Measurements from ENCODE around the gene GGTLC2.

Gene GGTLC2

DNA sequence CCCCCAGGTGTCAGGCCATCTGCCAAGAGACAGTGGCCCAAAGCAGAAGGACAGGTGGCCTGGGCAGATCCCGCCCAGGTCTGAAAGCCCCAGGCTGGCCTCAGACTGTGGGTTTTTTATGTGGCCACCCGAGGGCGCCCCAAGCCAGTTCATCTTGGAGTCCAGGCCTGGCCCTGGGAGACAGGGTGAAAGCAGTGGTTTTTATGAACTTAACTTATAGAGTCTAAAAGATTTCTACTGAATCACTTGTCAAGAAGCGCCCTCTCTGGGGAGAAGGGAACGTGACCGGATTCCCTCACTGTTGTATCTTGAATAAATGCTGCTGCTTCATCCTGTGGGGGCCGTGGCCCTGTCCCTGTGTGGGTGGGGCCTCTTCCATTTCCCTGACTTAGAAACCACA lies 8.2 kb upstream of the GGTLC2 start:
- TF ChIP-seq, protein P1, sequence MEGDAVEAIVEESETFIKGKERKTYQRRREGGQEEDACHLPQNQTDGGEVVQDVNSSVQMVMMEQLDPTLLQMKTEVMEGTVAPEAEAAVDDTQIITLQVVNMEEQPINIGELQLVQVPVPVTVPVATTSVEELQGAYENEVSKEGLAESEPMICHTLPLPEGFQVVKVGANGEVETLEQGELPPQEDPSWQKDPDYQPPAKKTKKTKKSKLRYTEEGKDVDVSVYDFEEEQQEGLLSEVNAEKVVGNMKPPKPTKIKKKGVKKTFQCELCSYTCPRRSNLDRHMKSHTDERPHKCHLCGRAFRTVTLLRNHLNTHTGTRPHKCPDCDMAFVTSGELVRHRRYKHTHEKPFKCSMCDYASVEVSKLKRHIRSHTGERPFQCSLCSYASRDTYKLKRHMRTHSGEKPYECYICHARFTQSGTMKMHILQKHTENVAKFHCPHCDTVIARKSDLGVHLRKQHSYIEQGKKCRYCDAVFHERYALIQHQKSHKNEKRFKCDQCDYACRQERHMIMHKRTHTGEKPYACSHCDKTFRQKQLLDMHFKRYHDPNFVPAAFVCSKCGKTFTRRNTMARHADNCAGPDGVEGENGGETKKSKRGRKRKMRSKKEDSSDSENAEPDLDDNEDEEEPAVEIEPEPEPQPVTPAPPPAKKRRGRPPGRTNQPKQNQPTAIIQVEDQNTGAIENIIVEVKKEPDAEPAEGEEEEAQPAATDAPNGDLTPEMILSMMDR (IDR thresholded peaks at IDR 0.05), result peak; percentile 25; the same call in 1 of the 2 replicates

DNA sequence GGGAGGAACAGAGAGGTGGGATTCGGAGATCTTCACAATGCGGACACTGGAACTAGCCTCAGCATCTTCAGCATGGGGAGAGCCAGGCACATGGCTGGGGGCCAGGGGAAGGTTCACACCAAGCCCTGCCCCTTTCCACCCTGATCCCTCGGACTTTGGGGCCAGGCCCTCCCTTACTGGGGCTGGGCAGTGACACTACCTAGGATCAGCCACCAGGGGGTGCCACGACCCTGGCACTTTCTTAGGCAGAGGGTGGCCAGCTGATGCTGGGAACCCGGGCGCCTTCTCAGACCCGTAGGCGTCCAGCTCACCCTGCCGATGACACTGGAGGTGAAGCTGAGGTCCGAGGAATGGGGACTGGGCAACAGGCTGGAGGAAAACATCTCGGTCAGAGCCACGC lies 3.5 kb downstream of the GGTLC2 start:
- TF ChIP-seq, protein P1 (IDR thresholded peaks at IDR 0.05), result peak; percentile 50

DNA sequence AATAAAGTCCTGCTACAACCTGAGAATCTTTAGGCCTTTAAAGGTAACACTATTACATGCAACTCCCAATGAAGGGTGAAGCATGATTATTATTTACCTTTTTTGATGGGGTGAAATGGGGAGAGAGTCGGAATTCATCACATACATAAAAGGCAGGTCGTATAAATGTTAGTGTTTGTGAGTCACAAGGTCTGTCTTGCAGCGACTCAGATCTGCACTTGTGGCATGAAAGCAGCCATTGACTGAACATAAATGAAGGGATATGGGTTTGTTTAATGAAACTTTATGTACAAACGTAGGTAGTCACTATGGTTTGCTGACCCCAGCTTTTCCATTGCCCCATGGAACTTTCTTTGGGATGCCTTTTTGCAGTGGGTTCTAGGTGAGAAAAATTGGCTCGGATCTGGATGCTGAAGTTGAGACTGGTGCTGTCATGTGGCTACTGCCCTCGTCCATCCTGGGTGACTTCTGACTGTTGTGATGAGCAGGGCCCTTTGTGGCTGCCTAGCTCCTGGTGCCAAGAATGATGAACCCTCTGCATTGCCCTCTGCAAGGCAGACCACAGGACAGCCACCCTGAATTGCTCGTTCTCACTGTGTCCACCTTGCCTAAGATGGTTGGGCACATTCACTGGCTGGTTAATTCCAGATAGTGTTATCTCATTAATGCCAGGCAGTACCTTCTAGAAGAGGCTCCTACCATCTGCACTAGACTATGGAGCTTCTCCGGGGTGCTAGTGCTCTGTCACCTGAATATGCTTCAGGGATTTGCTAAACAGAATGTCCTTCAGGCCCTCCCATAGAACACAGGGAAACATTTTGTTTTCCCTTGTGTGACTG lies 11.3 kb downstream of the GGTLC2 start:
- TF ChIP-seq, protein P1 (IDR thresholded peaks at IDR 0.05), result no peak

DNA sequence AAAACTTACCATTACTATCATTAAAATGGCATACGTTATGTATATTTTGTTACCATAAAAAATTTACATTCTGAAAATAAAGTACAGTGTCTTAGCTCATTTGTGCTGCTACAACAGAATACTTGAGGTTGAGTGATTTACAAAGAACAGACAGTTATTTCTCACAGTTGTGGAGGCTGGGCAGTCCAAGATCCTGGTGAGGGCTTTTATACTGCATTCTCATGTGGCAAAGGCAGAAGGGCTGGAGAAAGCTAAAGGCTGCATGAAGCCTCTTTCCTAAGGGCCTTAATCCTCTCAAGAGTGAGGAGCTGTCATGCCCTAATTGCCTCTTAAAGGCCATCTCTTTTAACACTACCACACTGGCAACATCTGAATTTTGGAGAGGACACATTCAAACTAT lies 13.3 kb downstream of the GGTLC2 start:
- TF ChIP-seq, protein P1 (IDR thresholded peaks at IDR 0.05), result no peak

DNA sequence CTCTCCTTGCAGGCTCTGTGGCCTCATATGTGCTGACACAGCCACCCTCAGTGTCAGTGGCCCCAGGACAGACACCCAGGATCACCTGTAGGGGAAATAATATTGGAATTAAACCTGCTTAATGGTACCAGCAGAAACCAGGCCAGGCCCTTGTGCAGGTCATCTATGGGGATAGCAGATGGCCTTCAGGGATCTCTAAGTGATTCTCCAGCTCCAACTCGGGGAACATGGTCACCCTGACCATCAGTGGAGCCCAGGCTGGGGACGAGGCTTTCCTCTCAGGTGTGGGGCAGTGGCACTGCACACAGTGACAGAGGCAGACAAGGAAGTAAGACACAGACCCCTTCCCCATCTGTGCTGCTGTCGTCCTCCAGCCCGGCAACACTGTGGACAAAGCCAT lies 16.9 kb downstream of the GGTLC2 start:
- TF ChIP-seq, protein P1 (IDR thresholded peaks at IDR 0.05), result no peak

DNA sequence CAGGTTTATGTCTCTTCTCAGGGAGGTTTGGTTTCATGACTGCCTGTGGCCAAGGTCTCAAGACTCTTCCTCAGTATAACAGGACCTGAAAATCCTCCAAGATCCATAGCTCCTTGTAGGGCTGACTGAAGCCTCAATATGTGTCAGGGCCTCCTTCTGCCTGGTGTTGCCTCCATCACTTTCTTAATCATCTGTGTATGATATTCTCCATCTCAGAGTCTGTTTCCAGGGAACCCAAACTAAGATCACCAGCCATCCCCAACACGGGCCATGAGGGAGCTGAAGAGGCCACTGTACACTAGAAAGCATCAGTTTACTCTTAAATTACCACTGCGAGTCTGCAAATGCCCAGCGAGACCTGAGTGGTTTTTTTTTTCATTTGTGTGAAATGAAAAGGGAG lies 17.7 kb downstream of the GGTLC2 start:
- TF ChIP-seq, protein P1 (IDR thresholded peaks at IDR 0.05), result no peak

DNA sequence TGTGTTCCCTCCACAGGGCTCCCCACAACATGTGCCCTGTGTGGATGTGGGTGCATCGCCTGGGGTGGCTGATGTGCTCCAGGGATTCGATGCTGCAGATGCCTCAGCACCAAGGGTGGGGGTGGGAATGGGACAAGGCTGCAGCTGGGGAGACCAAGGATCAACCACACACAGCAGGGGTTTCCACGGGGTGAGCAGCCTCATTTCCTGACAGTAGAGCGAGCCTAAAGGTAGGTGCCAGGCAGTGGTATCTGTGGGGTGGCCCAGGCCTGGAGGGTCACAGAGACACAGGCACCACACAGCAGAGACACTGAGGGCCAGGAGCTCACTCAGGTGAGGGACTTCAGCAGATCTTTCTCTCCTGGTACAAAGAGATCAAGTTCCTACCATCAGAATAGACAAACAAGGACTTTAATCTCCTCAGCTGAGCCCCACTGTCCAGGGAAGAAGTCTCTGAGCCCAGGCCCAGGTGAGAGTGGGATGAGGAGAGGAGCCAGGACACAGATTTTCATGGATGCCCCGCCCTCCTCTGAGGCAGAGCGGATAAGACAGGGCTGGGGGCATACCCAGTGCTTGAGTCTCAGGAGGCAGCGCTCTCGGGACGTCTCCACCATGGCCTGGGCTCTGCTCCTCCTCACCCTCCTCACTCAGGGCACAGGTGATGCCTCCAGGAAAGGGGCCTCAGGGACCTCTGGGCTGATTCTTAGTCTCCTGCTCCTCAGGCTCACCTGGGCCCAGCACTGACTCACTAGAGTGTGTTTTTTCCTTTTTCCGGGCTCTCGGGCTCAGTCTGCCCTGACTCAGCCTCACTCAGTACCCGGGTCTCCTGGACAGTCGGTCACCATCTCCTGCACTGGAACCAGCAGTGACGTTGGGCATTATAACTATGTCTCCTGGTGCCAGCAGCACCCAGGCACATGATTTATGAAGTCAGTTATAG lies 19.7 kb downstream of the GGTLC2 start:
- TF ChIP-seq, protein P1 (IDR thresholded peaks at IDR 0.05), result no peak

Data from LNCAP (cell line).